Hepatocyte (in vitro differentiated cells): Measurements from ENCODE around the gene CTNNA2. TPM values are rescaled to one million over a fixed set of nuclear protein-coding genes. Genes with fewer than 3 reads are reported as not detected.

Experiments used
- DNase-seq: peaks from one replicate; pipeline ENCODE4 v3.0.0-alpha.2; 2016; ENCODE audit warnings: low spot score
- H2AFZ ChIP-seq: fragments of 200-600 bp; sonication (generic); 2 replicates; pipeline ENCODE4 v1.6.0; 2016; ENCODE audit warnings: antibody characterized with exemption, mild to moderate bottlenecking
- H3K27ac ChIP-seq: fragments of 200-600 bp; sonication (generic); 2 replicates; pipeline ENCODE4 v1.5.1; 2016; ENCODE audit warnings: mild to moderate bottlenecking
- H3K27me3 ChIP-seq: fragments of 200-600 bp; sonication (generic); 2 replicates; pipeline ENCODE4 v1.6.1; 2016
- H3K36me3 ChIP-seq: fragments of 200-600 bp; sonication (generic); replicated peaks from 2 replicates; pipeline ENCODE4 v1.5.1; 2016; ENCODE audit warnings: low read depth; ENCODE audit not compliant: insufficient read depth
- H3K4me1 ChIP-seq: fragments of 200-600 bp; sonication (generic); 2 replicates; pipeline ENCODE4 v1.5.1; 2016; ENCODE audit warnings: mild to moderate bottlenecking, moderate library complexity; ENCODE audit not compliant: insufficient read depth
- H3K4me2 ChIP-seq: fragments of 200-600 bp; sonication (generic); 2 replicates; pipeline ENCODE4 v1.6.0; 2016
- H3K4me3 ChIP-seq: fragments of 200-600 bp; sonication (generic); 2 replicates; pipeline ENCODE4 v1.5.1; 2016; ENCODE audit warnings: mild to moderate bottlenecking
- H3K79me2 ChIP-seq: fragments of 200-600 bp; sonication (generic); 2 replicates; pipeline ENCODE4 v1.6.0; 2017; ENCODE audit warnings: mild to moderate bottlenecking
- H3K9me2 ChIP-seq: fragments of 200-600 bp; sonication (generic); replicated peaks from 2 replicates; pipeline ENCODE4 v1.6.0; 2017; ENCODE audit warnings: mild to moderate bottlenecking; ENCODE audit not compliant: insufficient read depth
- H3K9me3 ChIP-seq: fragments of 200-600 bp; sonication (generic); 2 replicates; pipeline ENCODE4 v1.5.1; 2016; ENCODE audit warnings: low read depth, mild to moderate bottlenecking
- H4K20me1 ChIP-seq: fragments of 200-600 bp; sonication (generic); 2 replicates; pipeline ENCODE4 v1.6.0; 2016; ENCODE audit warnings: mild to moderate bottlenecking; ENCODE audit not compliant: insufficient read depth, poor library complexity, severe bottlenecking
- EZH2 ChIP-seq: fragments of 200-600 bp; sonication (generic); IDR thresholded peaks from 2 replicates; pipeline ENCODE4 v1.6.1; 2016; ENCODE audit warnings: antibody characterized with exemption, mild to moderate bottlenecking, borderline replicate concordance
- EZH2phosphoT487 ChIP-seq: fragments of 200-600 bp; sonication (generic); IDR thresholded peaks from one replicate; pipeline ENCODE4 v1.6.1; 2018; ENCODE audit warnings: antibody characterized with exemption, mild to moderate bottlenecking, low read depth, moderate library complexity; ENCODE audit not compliant: unreplicated experiment, severe bottlenecking
- WGBS: methylation state at CpG from one replicate; pipeline ENCODE4 v1.1.6; 2016; ENCODE audit warnings: low lambda C conversion rate; ENCODE audit errors: missing lambda C conversion rate; 5-methylcytosine and 5-hydroxymethylcytosine counted together
- polyA plus RNA-seq: library from polyadenylated mRNA; unstranded; fragments of >200 nt; fragmentation: Nextera tagmentation; extraction: Ambion mirVana; gene quantifications from 2 replicates; pipeline ENCODE4 v1.2.1, GENCODE V29; 2016
- total RNA-seq: library from RNA; depleted of rRNA; stranded (reverse); fragments of >200 nt; gene quantifications from 2 replicates; pipeline ENCODE4 v1.2.3, GENCODE V29; 2014
- TF ChIP-seq, protein P1 (sequence below): fragments of 200-600 bp; sonication (generic); IDR thresholded peaks from 2 replicates; pipeline ENCODE4 v1.5.1; 2016; ENCODE audit warnings: antibody characterized with exemption, mild to moderate bottlenecking; ENCODE audit not compliant: poor library complexity

The CTNNA2 gene
- total and polyA plus RNA-seq, 2 experiments from 2014 or later: 0.79 to 4.4 TPM

DNA sequence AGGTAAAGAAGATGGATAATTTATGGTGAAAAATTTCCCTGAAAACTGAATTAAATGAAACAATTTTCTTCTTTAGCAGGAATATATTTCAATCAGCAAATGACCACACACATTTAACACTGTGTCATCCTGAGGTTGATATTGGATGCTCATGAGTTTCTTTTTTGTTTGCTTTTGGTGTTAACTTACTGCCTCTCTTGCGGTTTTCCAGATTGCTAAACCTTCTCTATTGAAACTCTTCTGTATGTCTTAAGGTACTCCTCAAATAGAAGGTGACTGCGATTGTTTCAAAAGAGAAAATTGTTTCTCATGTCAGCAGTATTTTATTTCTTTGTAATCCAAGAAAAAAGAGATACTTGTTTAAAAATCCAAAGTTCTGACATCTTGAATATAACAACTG is 692.6 kb downstream of the CTNNA2 start:
- TF ChIP-seq EZH2 (no peak), EZH2phosphoT487 (no peak)
- TF ChIP-seq, protein P1, sequence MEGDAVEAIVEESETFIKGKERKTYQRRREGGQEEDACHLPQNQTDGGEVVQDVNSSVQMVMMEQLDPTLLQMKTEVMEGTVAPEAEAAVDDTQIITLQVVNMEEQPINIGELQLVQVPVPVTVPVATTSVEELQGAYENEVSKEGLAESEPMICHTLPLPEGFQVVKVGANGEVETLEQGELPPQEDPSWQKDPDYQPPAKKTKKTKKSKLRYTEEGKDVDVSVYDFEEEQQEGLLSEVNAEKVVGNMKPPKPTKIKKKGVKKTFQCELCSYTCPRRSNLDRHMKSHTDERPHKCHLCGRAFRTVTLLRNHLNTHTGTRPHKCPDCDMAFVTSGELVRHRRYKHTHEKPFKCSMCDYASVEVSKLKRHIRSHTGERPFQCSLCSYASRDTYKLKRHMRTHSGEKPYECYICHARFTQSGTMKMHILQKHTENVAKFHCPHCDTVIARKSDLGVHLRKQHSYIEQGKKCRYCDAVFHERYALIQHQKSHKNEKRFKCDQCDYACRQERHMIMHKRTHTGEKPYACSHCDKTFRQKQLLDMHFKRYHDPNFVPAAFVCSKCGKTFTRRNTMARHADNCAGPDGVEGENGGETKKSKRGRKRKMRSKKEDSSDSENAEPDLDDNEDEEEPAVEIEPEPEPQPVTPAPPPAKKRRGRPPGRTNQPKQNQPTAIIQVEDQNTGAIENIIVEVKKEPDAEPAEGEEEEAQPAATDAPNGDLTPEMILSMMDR: no peak
- 63% methylated on average over 2 of the region's 2 CpGs for WGBS

DNA sequence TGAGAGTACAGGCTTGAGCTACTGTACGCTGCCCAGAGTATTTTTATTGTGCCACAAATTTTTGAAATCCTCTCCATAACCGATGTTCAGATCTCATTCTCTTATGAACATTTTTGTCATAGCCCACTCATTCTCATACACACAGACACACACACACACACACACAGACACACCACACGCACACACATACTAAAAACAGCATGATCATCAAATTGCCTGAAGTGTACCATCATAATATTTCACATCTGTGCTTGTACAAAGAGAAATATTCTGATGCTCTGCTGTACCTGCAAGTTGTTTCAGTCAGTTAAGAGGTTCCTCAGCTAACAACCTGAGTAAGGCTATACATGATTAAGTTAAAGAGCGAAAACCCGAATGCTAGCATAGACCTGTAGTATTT is 696.6 kb downstream of the CTNNA2 start:
- Histone ChIP-seq H3K4me1 (no peaks in the 10 kb centered on the region), H3K4me2 (no peak overlapping the region), H4K20me1 (no peaks in the 10 kb centered on the region), H3K4me3 (no peak overlapping the region), H3K9me2 (no peaks in the 10 kb centered on the region), H2AFZ (no peak overlapping the region), H3K27me3 (no peaks in the 10 kb centered on the region), H3K27ac (no peak overlapping the region), H3K9me3 (no peaks in the 10 kb centered on the region), H3K36me3 (no peaks in the 10 kb centered on the region), H3K79me2 (no peaks in the 10 kb centered on the region)
- DNase-seq: no peak
- 98% methylated on average over 5 of the region's 5 CpGs for WGBS
- TF ChIP-seq, protein P1: no peak
- TF ChIP-seq EZH2phosphoT487: no peak
- no peak for TF ChIP-seq EZH2

More for the DNA sequence above, 692.6 kb downstream of the CTNNA2 start:
- H2AFZ ChIP-seq: no peak overlapping the region
- H3K79me2 ChIP-seq: no peaks in the 10 kb centered on the region
- H3K36me3 ChIP-seq: no peaks in the 10 kb centered on the region
- H4K20me1 ChIP-seq: no peaks in the 10 kb centered on the region
- no peak overlapping the region for H3K4me3 ChIP-seq
- H3K27ac ChIP-seq: no peak overlapping the region
- H3K4me1 ChIP-seq: no peaks in the 10 kb centered on the region
- no peak overlapping the region for H3K4me2 ChIP-seq
- no peaks in the 10 kb centered on the region for H3K9me2 ChIP-seq
- H3K9me3 ChIP-seq: no peaks in the 10 kb centered on the region
- no peaks in the 10 kb centered on the region for H3K27me3 ChIP-seq
- no peak for DNase-seq

DNA sequence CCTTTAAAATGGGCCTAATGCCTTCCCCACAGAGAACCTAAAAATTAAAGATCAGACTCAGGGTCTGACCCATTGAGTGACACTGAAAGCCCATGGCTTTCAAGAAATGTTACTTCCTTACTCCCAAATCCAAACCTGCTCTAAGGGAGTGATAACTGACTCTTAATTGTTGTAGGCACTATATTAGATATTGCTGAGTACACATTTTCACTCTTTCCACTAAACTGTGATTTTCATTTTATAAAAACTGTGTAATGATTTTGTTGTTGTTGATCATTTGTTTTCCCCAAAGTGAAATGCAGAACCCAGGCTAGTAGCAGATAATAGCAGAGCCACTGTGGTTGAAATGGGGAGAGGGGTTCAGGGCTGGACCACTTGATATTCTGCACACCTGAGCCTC is 704.6 kb downstream of the CTNNA2 start:
- Histone ChIP-seq H3K4me1 (no peaks in the 10 kb centered on the region), H3K9me3 (no peaks in the 10 kb centered on the region), H3K27ac (no peak overlapping the region), H2AFZ (no peak overlapping the region), H4K20me1 (no peaks in the 10 kb centered on the region), H3K79me2 (no peaks in the 10 kb centered on the region), H3K27me3 (no peaks in the 10 kb centered on the region), H3K9me2 (no peaks in the 10 kb centered on the region), H3K36me3 (no peaks in the 10 kb centered on the region), H3K4me2 (no peak overlapping the region), H3K4me3 (no peak overlapping the region)
- no peak for DNase-seq
- TF ChIP-seq, protein P1: no peak
- TF ChIP-seq EZH2phosphoT487 (no peak), EZH2 (no peak)

DNA sequence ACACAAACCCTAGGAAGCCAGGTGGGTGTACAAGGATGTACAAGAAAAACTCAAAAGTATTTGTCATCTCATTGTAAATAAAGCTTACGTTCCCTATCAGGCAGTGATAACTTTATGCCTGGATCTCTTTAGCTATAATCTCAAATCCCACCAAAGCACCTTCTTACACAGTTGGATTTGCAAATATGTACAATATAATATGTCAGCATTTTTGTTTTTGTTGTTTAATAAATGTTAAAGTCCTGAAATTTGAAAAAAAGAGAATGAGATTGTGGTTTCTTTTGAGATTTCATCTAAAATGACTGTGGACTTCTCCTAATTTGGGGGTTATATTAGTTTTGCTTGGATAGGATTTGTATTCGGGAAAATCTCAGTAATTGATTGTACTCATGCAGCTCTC is 709.8 kb downstream of the CTNNA2 start:
- Histone ChIP-seq H3K4me3 (no peak overlapping the region), H4K20me1 (no peaks in the 10 kb centered on the region), H3K27me3 (no peaks in the 10 kb centered on the region), H3K9me3 (no peaks in the 10 kb centered on the region), H3K9me2 (no peaks in the 10 kb centered on the region), H3K79me2 (no peaks in the 10 kb centered on the region), H3K36me3 (no peaks in the 10 kb centered on the region), H3K4me1 (no peaks in the 10 kb centered on the region), H3K4me2 (no peak overlapping the region), H2AFZ (no peak overlapping the region), H3K27ac (no peak overlapping the region)
- 86% methylated on average over 2 of the region's 2 CpGs for WGBS
- no peak for TF ChIP-seq EZH2
- no peak for TF ChIP-seq EZH2phosphoT487
- TF ChIP-seq, protein P1: no peak
- no peak for DNase-seq
